GM21786 (cell line): ENCODE data around the gene RNF187.

ENCODE experiments used
- ATAC-seq: cut with Tn5 transposase; IDR thresholded peaks from one replicate; pipeline ENCODE4 v1.9.1; 2021; ENCODE audit not compliant: unreplicated experiment

Gene RNF187

DNA sequence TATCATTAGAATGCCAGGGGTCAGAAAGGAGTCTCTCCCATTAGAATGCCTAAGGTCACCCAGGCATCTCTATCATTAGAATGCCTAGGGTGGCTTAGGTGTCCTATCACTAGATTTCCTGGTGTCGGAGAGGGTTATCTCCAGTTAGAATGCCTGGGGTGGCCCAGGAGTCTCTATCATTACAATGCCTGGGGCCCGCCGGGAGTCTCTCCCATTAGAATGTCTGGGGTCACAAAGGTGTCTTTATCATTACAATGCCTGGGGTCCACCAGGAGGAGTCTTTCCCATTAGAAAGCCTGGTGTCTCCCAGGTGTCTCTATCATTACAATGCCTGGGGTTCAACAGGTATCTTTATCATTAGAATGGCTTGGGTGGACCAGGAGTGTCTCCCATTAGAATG, 56.2 kb downstream of the RNF187 start:
- no peak for ATAC-seq

DNA sequence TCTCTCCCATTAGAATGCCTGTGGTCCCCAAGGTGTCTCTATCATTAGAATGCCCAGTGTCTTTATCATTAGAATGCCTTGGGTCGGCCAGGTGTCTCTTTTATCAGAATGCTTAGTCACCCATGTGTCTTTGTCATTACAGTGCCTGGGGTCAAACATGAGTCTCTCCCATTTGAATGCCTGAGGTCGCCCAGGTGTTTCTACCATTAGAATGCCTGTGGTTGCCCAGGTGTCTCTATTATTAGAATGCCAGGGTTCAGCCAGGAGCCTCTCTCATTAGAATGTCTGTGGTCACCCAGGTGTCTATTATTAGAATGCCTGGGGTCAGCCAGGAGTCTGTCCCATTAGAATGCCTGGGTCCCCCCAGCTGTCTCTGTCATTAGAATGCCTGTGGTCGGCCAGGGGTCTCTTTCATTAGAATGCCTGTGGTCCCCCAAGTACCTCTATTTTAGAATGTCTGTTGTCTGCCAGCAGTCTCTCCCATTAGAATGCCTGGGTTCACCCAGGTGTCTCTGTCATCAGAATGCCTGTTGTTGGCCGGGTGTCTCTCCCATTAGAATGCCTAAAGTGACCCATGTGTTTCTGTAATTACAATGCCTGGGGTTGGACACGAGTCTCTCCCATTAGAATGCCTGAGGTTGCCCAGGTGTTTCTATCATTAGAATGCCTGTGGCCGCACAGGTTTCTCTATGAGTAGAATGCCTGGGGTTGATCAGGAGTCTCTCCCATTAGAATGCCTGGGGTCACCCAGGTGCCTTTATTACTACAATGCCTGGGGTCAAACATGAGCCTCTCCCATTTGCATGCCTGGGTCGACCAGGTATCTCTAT, 57.1 kb downstream of the RNF187 start:
- ATAC-seq, result no peak

DNA sequence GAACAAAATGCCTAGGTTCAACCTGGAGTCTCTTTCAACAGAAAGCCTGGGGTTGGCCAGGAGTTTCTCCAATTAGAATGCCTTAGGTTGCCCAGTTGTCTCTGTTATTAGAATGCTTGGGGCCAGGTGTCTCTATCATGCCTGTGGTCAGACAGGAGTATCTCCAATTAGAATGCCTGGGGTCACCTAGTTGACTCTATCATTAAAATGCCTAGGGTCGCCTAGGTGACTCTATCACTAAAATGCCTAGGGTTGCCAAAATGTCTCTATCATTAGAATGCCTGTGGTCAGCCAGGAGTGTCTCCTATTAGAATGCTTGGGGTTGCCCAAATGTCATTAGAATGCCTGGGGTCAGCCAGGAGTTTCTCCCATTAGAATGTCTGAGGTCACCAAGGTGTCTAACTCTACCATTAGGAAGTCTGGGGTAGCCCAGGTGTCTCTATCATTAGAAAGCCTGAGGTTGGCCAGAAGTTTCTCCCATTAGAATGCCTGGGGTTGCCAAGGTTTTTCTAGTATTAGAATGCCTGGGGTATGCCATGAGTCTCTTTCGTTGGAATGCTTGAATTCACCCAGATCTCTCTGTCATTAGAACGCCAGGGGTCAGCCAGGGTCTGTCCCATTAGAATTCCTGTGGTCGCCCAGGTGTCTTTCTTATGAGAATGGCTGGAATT, 57.9 kb downstream of the RNF187 start:
- no peak for ATAC-seq
